GM12878 (cell line): Measurements from ENCODE around the gene SMARCC2. TPM values are rescaled to one million over a fixed set of nuclear protein-coding genes. Genes with fewer than 3 reads are reported as not detected.

ENCODE experiments used
- ATAC-seq: fragments of 200-7000 bp; cut with Tn5 transposase; 3 replicates; pipeline ENCODE4 v1.9.1; 2020; ENCODE audit warnings: mild to moderate bottlenecking, moderate library complexity
- BruUV-seq: library from RNA; stranded (reverse); fragments of 400-500 nt; replicated peaks from 2 replicates; lab custom pipeline; 2021; lab: Mats Ljungman, UMichigan
- CTCF ChIA-PET: fragments of 300-600 bp; sonication (Branson Sonifier 250); formaldehyde crosslinking; extraction: SDS; loops from one replicate; lab custom pipeline; 2021; ENCODE audit warnings: inconsistent platforms; lab: Yijun Ruan, JAX
- POLR2A ChIA-PET: fragments of 350-600 bp; formaldehyde crosslinking; extraction: SDS; loops from one replicate; lab custom pipeline; 2021; ENCODE audit warnings: inconsistent platforms; lab: Charles Lee
- RAD21 ChIA-PET: fragments of 300-600 bp; sonication (Branson Sonifier 250); formaldehyde crosslinking; loops from one replicate; lab custom pipeline; 2023; ENCODE audit warnings: antibody characterized with exemption; ENCODE audit not compliant: unreplicated experiment; lab: Charles Lee
- SMC1A ChIA-PET: fragments of 300-600 bp; sonication (Branson Sonifier 250); formaldehyde crosslinking; loops from one replicate; lab custom pipeline; 2023; ENCODE audit not compliant: unreplicated experiment, uncharacterized antibody; lab: Charles Lee
- DNase-seq: peaks from one replicate; pipeline ENCODE4 v3.0.0-alpha.2; 2011; ENCODE audit warnings: low read depth, low spot score
- FAIRE-seq: peaks from 3 replicates; lab custom pipeline; 2011; peaks lifted over from hg19 to GRCh38; lab: Jason Lieb, UNC
- H2AFZ ChIP-seq: 2 replicates; pipeline ENCODE4 v1.6.0; 2011; ENCODE audit warnings: low read depth, low read length, control low read depth; ENCODE audit not compliant: control insufficient read depth
- H3K27ac ChIP-seq: 2 replicates; pipeline ENCODE4 v1.5.1; 2011; ENCODE audit warnings: control low read depth; ENCODE audit not compliant: control insufficient read depth, insufficient read depth
- H3K27me3 ChIP-seq, 2 experiments: replicated peaks in 1 of 2; 2 replicates each; pipeline versions ENCODE4 v1.6.0 to v1.6.1; 2011; ENCODE audit warnings: low read length in 1 of 2; ENCODE audit not compliant: control insufficient read depth in 2 of 2, insufficient read depth in 2 of 2
- H3K36me3 ChIP-seq, 2 experiments: 2 replicates each; pipeline ENCODE4 v1.5.1; 2011; ENCODE audit warnings: low read length in 1 of 2; ENCODE audit not compliant: control insufficient read depth in 2 of 2, insufficient read depth in 2 of 2
- H3K4me1 ChIP-seq: 2 replicates; pipeline ENCODE4 v1.6.1; 2011; ENCODE audit warnings: mild to moderate bottlenecking, low read length, moderate library complexity, mixed read lengths; ENCODE audit not compliant: control insufficient read depth, insufficient read depth
- H3K4me2 ChIP-seq: 2 replicates; pipeline ENCODE4 v1.6.0; 2011; ENCODE audit warnings: control low read depth; ENCODE audit not compliant: control insufficient read depth, insufficient read depth
- H3K4me3 ChIP-seq: fragments of 200-600 bp; sonication (generic); 2 replicates; pipeline ENCODE4 v1.5.1; 2016
- H3K79me2 ChIP-seq: 2 replicates; pipeline ENCODE4 v1.6.0; 2011; ENCODE audit warnings: low read length; ENCODE audit not compliant: control insufficient read depth, insufficient read depth
- H3K9ac ChIP-seq: 2 replicates; pipeline ENCODE4 v1.8.0; 2011; ENCODE audit warnings: low read length, control low read depth, mixed read lengths; ENCODE audit not compliant: control insufficient read depth, insufficient read depth
- H3K9me3 ChIP-seq: replicated peaks from 3 replicates; pipeline ENCODE4 v1.5.1; 2011; ENCODE audit warnings: mild to moderate bottlenecking, low read length; ENCODE audit not compliant: control insufficient read depth, insufficient read depth
- H4K20me1 ChIP-seq: 2 replicates; pipeline ENCODE4 v1.6.0; 2011; ENCODE audit not compliant: control insufficient read depth, insufficient read depth
- CEBPB ChIP-seq, 2 experiments: fragments of 150-350 bp in 1 of 2; IDR thresholded peaks; 2 replicates each; pipeline ENCODE4 v1.6.1; 2012 to 2014; ENCODE audit warnings: low read depth in 2 of 2, low read length in 2 of 2, borderline replicate concordance in 1 of 2, inconsistent platforms in 1 of 2
- FOS ChIP-seq: IDR thresholded peaks from 3 replicates; pipeline ENCODE4 v1.6.1; 2011; ENCODE audit warnings: borderline replicate concordance; ENCODE audit not compliant: insufficient read length; ENCODE audit errors: extremely low read depth
- HDAC6 ChIP-seq: fragments of 200-600 bp; sonication (generic); IDR thresholded peaks from one replicate; pipeline ENCODE4 v1.8.0; 2017; ENCODE audit warnings: antibody characterized with exemption; ENCODE audit not compliant: unreplicated experiment
- IKZF2 ChIP-seq, 2 experiments: fragments of 450-650 bp; IDR thresholded peaks; 2 replicates each; pipeline ENCODE4 v1.6.1; 2017; ENCODE audit warnings: mild to moderate bottlenecking in 2 of 2, moderate library complexity in 2 of 2
- KDM1A ChIP-seq: fragments of 200-600 bp; sonication (generic); IDR thresholded peaks from 2 replicates; pipeline ENCODE4 v1.6.1; 2016; ENCODE audit warnings: borderline replicate concordance
- NFYB ChIP-seq: IDR thresholded peaks from 2 replicates; pipeline ENCODE4 v1.6.1; 2011; ENCODE audit warnings: low read depth, mild to moderate bottlenecking, low read length, improper control_type of control experiment, moderate library complexity; ENCODE audit not compliant: insufficient read depth
- RAD51 ChIP-seq: fragments of 450-650 bp; IDR thresholded peaks from 2 replicates; pipeline ENCODE4 v1.6.1; 2016; ENCODE audit warnings: moderate library complexity, mild to moderate bottlenecking, inconsistent platforms
- RBBP5 ChIP-seq: fragments of 200-600 bp; sonication (generic); conservative IDR thresholded peaks from 2 replicates; pipeline ENCODE4 v1.6.1; 2016
- RCOR1 ChIP-seq: conservative IDR thresholded peaks from 2 replicates; pipeline ENCODE4 v1.6.1; 2012; ENCODE audit warnings: low read depth, low read length, improper control_type of control experiment
- RELA ChIP-seq: fragments of 450-650 bp; IDR thresholded peaks from 2 replicates; pipeline ENCODE4 v1.8.0; 2014; ENCODE audit warnings: borderline replicate concordance; ENCODE audit not compliant: partially characterized antibody
- TBL1XR1 ChIP-seq: IDR thresholded peaks from 2 replicates; pipeline ENCODE4 v1.6.1; 2012; ENCODE audit warnings: low read depth, low read length, improper control_type of control experiment
- ZBTB11 ChIP-seq: fragments of 450-650 bp; formaldehyde crosslinking; IDR thresholded peaks from 2 replicates; pipeline ENCODE4 v1.5.0; 2022; ENCODE audit warnings: mild to moderate bottlenecking, missing genetic modification characterization
- ZZZ3 ChIP-seq: IDR thresholded peaks from 2 replicates; pipeline ENCODE4 v1.6.1; 2011; ENCODE audit warnings: low read depth; ENCODE audit not compliant: control insufficient read depth, insufficient read length
- WGBS: methylation state at CpG from one replicate; pipeline ENCODE4 v1.1.6; 2016; ENCODE audit warnings: low lambda C conversion rate; ENCODE audit not compliant: insufficient replicate concordance, insufficient coverage; ENCODE audit errors: missing lambda C conversion rate; 5-methylcytosine and 5-hydroxymethylcytosine counted together
- in situ Hi-C: fragments of 300-500 bp; cut with MboI; formaldehyde crosslinking; loops from 9 replicates; pipeline ENCODE4 v1.14.3; 2018; ENCODE audit warnings: mixed read lengths
- intact Hi-C: fragments of 100-400 bp; cut with micrococcal nuclease; formaldehyde crosslinking; loops from one replicate; pipeline ENCODE4 v1.14.2; 2022; ENCODE audit not compliant: unreplicated experiment
- polyA plus RNA-seq, 11 experiments: library from polyadenylated mRNA; depleted of rRNA in 4 of 11; unstranded in 6 of 11; stranded (reverse) in 5 of 11; fragments of >200 nt; fragmentation: Nextera tagmentation in 4 of 11; fragmentation: Illumina TruSeq in 1 of 11; extraction: Ambion mirVana in 4 of 11; extraction: Trizol in 1 of 11; gene quantifications; 1 replicate in 1 of 11; 2 replicates in 10 of 11; pipeline versions ENCODE4 v1.2.1 to v1.2.3, GENCODE V29; 2011 to 2016; ENCODE audit warnings: inconsistent platforms in 2 of 11, missing spikeins in 2 of 11, low read depth in 1 of 11
- total RNA-seq, 4 experiments: library from RNA; depleted of rRNA in 3 of 4; stranded (reverse); fragments of >200 nt in 3 of 4; fragmentation: Illumina TruSeq in 1 of 4; extraction: Trizol in 1 of 4; gene quantifications; 2 replicates each; pipeline versions ENCODE4 v1.2.1 to v1.2.3, GENCODE V29; 2013 to 2021

The SMARCC2 gene
- total and polyA plus RNA-seq, 10 of the 15 experiments (the other 5 are each of a cell fraction or from before 2014, with no cell fraction given), result 13.6 to 71.2 (median 42.3) TPM

GRCh38 chr12:56236985-56237384 is 47.7 kb upstream of the SMARCC2 start:
- no peak for FAIRE-seq
- POLR2A ChIA-PET, result no interaction called here
- TF ChIP-seq RELA (no peak), RCOR1 (no peak), IKZF2 (IDR thresholded peaks at IDR 0.05) (no peak), RAD51 (no peak), FOS (no peak), TBL1XR1 (no peak), RBBP5 (no peak)
- TF ChIP-seq, all 136 proteins: peak for 0
- no peak overlapping the region for H3K4me2 ChIP-seq
- H3K9ac ChIP-seq, result no peak overlapping the region
- in situ Hi-C loops, result no loop called here
- H3K9me3 ChIP-seq, result no peaks in the 10 kb centered on the region
- no TSS peak for BruUV-seq
- WGBS, result 87% methylated on average over 5 of the region's 5 CpGs
- intact Hi-C loops, result no loop called here
- H3K4me1 ChIP-seq, result no peaks in the 10 kb centered on the region
- H3K4me3 ChIP-seq, result no peak overlapping the region
- no peak overlapping the region for H2AFZ ChIP-seq
- no peaks in the 10 kb centered on the region for H3K27me3 ChIP-seq
- ChIA-PET CTCF (interaction anchor here (1.0 kb wide), 1 partner anchor 31 kb away, joined by 3 read pairs; no protein-coding TSS in a partner anchor), SMC1A (interaction anchor here (1.1 kb wide), 1 partner anchor 30 kb away, joined by 3 read pairs; no protein-coding TSS in a partner anchor), RAD21 (no interaction called here)
- H3K27ac ChIP-seq, result no peak overlapping the region
- no peaks in the 10 kb centered on the region for H3K79me2 ChIP-seq
- H3K36me3 ChIP-seq, result no peaks in the 10 kb centered on the region; a peak in 1 of 4 replicates
- DNase-seq (no peak), ATAC-seq (no peak)
- no peaks in the 10 kb centered on the region; the same call in 1 of the 2 replicates for H4K20me1 ChIP-seq

GRCh38 chr12:56236091-56236490 is 46.8 kb upstream of the SMARCC2 start:
- RAD21 ChIA-PET, result no interaction called here
- no peaks in the 10 kb centered on the region for H3K4me1 ChIP-seq
- H3K27me3 ChIP-seq, result no peaks in the 10 kb centered on the region
- ATAC-seq (no peak), DNase-seq (no peak), FAIRE-seq (no peak)
- no peaks in the 10 kb centered on the region for H3K9me3 ChIP-seq
- H3K79me2 ChIP-seq, result no peaks in the 10 kb centered on the region
- H3K4me2 ChIP-seq, result no peak overlapping the region
- intact Hi-C loops, result no loop called here
- WGBS, result 98% methylated on average over 6 of the region's 6 CpGs
- no peak overlapping the region for H3K4me3 ChIP-seq
- no peaks in the 10 kb centered on the region; a peak in 1 of 4 replicates for H3K36me3 ChIP-seq
- no peak overlapping the region for H3K27ac ChIP-seq
- H3K9ac ChIP-seq, result no peak overlapping the region
- H4K20me1 ChIP-seq, result no peaks in the 10 kb centered on the region; the same call in 1 of the 2 replicates
- H2AFZ ChIP-seq, result no peak overlapping the region
- BruUV-seq, result no TSS peak
- in situ Hi-C loops, result no loop called here
- SMC1A ChIA-PET, result interaction anchor here (1.1 kb wide), 2 partner anchors 20 to 29 kb away, joined by 3 read pairs; no protein-coding TSS in a partner anchor
- CTCF ChIA-PET, result interaction anchor here (1.0 kb wide), 1 partner anchor 30 kb away, joined by 3 read pairs; no protein-coding TSS in a partner anchor
- POLR2A ChIA-PET, result no interaction called here
- TF ChIP-seq NFYB (no peak), IKZF2 (IDR thresholded peaks at IDR 0.05) (no peak), ZBTB11 (CRISPR knock-in tag) (no peak), ZZZ3 (no peak), KDM1A (no peak), CEBPB (IDR thresholded peaks at IDR 0.05; ENCODE audit: borderline replicate concordance in 1 of 2, low read depth in 2 of 2, low read length in 2 of 2) (no peak), HDAC6 (no peak)
